Tibial artery (tissue), 4 donors: ENCODE measurements around the gene IVNS1ABP.

Experiments
- DNase-seq, 2 donors: peaks; one replicate each; pipeline ENCODE4 v3.0.0-alpha.2; 2019
- H3K27ac ChIP-seq, 2 donors: fragments of 200-600 bp; sonication (generic) in 1 of 2; 1 replicate in 1 of 2; 2 replicates in 1 of 2; pipeline ENCODE4 v1.5.1; 2018 to 2019; ENCODE audit warnings: mild to moderate bottlenecking in 1 of 2
- H3K27me3 ChIP-seq, 2 donors: fragments of 200-600 bp; sonication (generic) in 1 of 2; one replicate each; pipeline versions ENCODE4 v1.5.1 to v1.6.0; 2016 to 2019
- H3K36me3 ChIP-seq, 3 donors: fragments of 200-600 bp; sonication (generic) in 2 of 3; one replicate each; pipeline ENCODE4 v1.5.1; 2016 to 2019; ENCODE audit warnings: mild to moderate bottlenecking in 2 of 3
- H3K4me1 ChIP-seq, 4 donors: fragments of 200-600 bp; sonication (generic) in 2 of 4; 1 replicate in 3 of 4; 2 replicates in 1 of 4; pipeline ENCODE4 v1.5.1; 2016 to 2019
- H3K4me3 ChIP-seq, 2 donors: fragments of 200-600 bp; sonication (generic) in 1 of 2; 1 replicate in 1 of 2; 2 replicates in 1 of 2; pipeline ENCODE4 v1.5.1; 2018 to 2019; ENCODE audit warnings: mild to moderate bottlenecking in 2 of 2
- H3K9me3 ChIP-seq, 3 donors: fragments of 200-600 bp; sonication (generic) in 1 of 3; one replicate each; pipeline ENCODE4 v1.5.1; 2016 to 2019
- CTCF ChIP-seq, 2 experiments: fragments of 200-600 bp in 1 of 2; fragments of 450-650 bp in 1 of 2; IDR thresholded peaks; one replicate each; pipeline ENCODE4 v1.5.1; 2017 to 2019; ENCODE audit warnings: antibody characterized with exemption in 2 of 2, mild to moderate bottlenecking in 1 of 2, moderate library complexity in 1 of 2
- intact Hi-C: fragments of 100-400 bp; cut with DNase I; formaldehyde crosslinking; loops from one replicate; pipeline ENCODE4 v1.15.0; 2023; ENCODE audit warnings: low total_unique reads

Gene IVNS1ABP

GRCh38 chr1:185284116-185284515 lies 32.9 kb downstream of the IVNS1ABP start:
- no peaks in the 10 kb centered on the region for H3K9me3 ChIP-seq
- DNase-seq: no peak
- H3K36me3 ChIP-seq: peaks cover 0 to 9% (median 5%) of the 10 kb centered on the region in 3 donors
- H3K27me3 ChIP-seq: no peaks in the 10 kb centered on the region
- intact Hi-C loops: no loop called here
- no peaks in the 10 kb centered on the region for H3K4me1 ChIP-seq
- H3K27ac ChIP-seq: no peak overlapping the region
- H3K4me3 ChIP-seq: no peak overlapping the region
- TF ChIP-seq CTCF (IDR thresholded peaks at IDR 0.05): no peak

GRCh38 chr1:185281245-185281644 lies 35.8 kb downstream of the IVNS1ABP start:
- no peak for DNase-seq
- H3K9me3 ChIP-seq: no peaks in the 10 kb centered on the region
- H3K36me3 ChIP-seq: peaks cover 6 to 17% (median 12%) of the 10 kb centered on the region in 3 donors
- no peak overlapping the region for H3K27ac ChIP-seq
- no peaks in the 10 kb centered on the region for H3K4me1 ChIP-seq
- TF ChIP-seq CTCF (IDR thresholded peaks at IDR 0.05): no peak
- no peak overlapping the region for H3K4me3 ChIP-seq
- no peaks in the 10 kb centered on the region for H3K27me3 ChIP-seq
- intact Hi-C loops: no loop called here

GRCh38 chr1:185280589-185280988 lies 36.5 kb downstream of the IVNS1ABP start:
- no peak overlapping the region for H3K4me3 ChIP-seq
- H3K4me1 ChIP-seq: no peaks in the 10 kb centered on the region
- no peak for DNase-seq
- H3K27me3 ChIP-seq: no peaks in the 10 kb centered on the region
- no peak overlapping the region for H3K27ac ChIP-seq
- no peak for TF ChIP-seq CTCF (IDR thresholded peaks at IDR 0.05)
- peaks cover 6 to 17% (median 12%) of the 10 kb centered on the region in 3 donors for H3K36me3 ChIP-seq
- no peaks in the 10 kb centered on the region for H3K9me3 ChIP-seq
- intact Hi-C loops: no loop called here

GRCh38 chr1:185279571-185279970 lies 37.5 kb downstream of the IVNS1ABP start:
- peaks cover 6 to 17% (median 12%) of the 10 kb centered on the region in 3 donors for H3K36me3 ChIP-seq
- no peak overlapping the region for H3K27ac ChIP-seq
- intact Hi-C loops: no loop called here
- no peaks in the 10 kb centered on the region for H3K27me3 ChIP-seq
- no peaks in the 10 kb centered on the region for H3K9me3 ChIP-seq
- no peak for DNase-seq
- H3K4me3 ChIP-seq: no peak overlapping the region
- TF ChIP-seq CTCF (IDR thresholded peaks at IDR 0.05): no peak
- no peaks in the 10 kb centered on the region for H3K4me1 ChIP-seq

- H3K36me3 ChIP-seq: peaks cover 0 to 7% (median 5%) of the 10 kb centered on the region in 3 donors
- no peak for TF ChIP-seq CTCF (IDR thresholded peaks at IDR 0.05)
- no peak for DNase-seq
- intact Hi-C loops: no loop called here
- H3K27me3 ChIP-seq: no peaks in the 10 kb centered on the region
- H3K9me3 ChIP-seq: no peaks in the 10 kb centered on the region
- no peak overlapping the region for H3K27ac ChIP-seq
- H3K4me1 ChIP-seq: no peaks in the 10 kb centered on the region
- H3K4me3 ChIP-seq: no peak overlapping the region
Observed at GRCh38 chr1:185271921-185272320, 45.1 kb downstream of the IVNS1ABP start.

GRCh38 chr1:185268352-185268751 lies 48.7 kb downstream of the IVNS1ABP start:
- Histone ChIP-seq H3K4me1 (no peaks in the 10 kb centered on the region), H3K9me3 (no peaks in the 10 kb centered on the region), H3K4me3 (no peak overlapping the region), H3K27ac (no peak overlapping the region), H3K27me3 (no peaks in the 10 kb centered on the region), H3K36me3 (peaks cover 0 to 7% (median 5%) of the 10 kb centered on the region in 3 donors)
- DNase-seq: no peak
- intact Hi-C loops: no loop called here
- TF ChIP-seq CTCF (IDR thresholded peaks at IDR 0.05): no peak
